ENCODE data around the gene UST.

Gene UST

DNA sequence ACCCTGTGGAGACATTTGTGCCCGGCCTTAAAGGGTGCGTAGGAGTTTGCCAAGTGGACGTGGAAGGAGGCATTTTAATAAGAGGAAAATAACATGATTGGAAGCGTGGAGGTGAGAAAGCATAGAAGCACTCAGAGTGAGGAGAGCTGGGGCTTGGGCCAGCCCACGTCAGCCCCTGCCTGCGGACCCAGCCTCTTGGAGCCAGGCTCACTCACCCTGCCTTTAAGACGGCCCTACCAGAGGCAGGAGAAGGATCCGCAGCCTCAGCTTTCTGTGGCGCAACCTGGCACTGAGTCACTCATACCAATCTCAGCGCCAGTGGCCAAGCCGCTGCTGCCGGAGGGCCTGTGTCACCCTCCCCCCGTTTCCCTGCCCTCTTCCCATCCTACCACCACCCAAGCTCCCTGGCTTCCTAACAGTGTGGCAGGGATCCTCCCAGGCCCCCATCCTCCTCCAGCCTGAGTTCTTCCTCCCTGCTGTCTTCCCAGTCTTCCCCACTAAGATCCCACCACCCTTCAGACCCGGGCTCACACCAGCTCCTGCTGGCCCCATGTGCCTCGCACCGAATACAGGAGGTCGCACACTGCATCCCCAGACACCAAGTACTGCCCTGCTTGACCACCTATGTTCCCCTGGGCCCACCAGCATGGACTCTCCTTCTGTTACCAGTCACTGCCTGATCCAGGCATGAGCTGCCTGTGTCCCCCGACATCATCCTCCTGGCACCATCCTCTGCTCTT lies 285.2 kb downstream of the UST start:
- Histone ChIP-seq H3K27ac (no peak overlapping the region), H3K9me3 (ENCODE audit: control insufficient read depth, low read length) (no peaks in the 10 kb centered on the region), H3K36me3 (ENCODE audit: control insufficient read depth, insufficient read depth, low read length) (no peaks in the 10 kb centered on the region), H2AFZ (no peak overlapping the region), H3K4me2 (ENCODE audit: low read length) (no peak overlapping the region), H3K79me2 (no peaks in the 10 kb centered on the region), H3K4me3 (ENCODE audit: low read depth, low read length) (no peak overlapping the region), H3K4me1 (no peaks in the 10 kb centered on the region), H3K27me3 (ENCODE audit: control insufficient read depth, insufficient read depth, low read length) (no peaks in the 10 kb centered on the region), H3K9ac (no peak overlapping the region)
- TF ChIP-seq, protein P1, sequence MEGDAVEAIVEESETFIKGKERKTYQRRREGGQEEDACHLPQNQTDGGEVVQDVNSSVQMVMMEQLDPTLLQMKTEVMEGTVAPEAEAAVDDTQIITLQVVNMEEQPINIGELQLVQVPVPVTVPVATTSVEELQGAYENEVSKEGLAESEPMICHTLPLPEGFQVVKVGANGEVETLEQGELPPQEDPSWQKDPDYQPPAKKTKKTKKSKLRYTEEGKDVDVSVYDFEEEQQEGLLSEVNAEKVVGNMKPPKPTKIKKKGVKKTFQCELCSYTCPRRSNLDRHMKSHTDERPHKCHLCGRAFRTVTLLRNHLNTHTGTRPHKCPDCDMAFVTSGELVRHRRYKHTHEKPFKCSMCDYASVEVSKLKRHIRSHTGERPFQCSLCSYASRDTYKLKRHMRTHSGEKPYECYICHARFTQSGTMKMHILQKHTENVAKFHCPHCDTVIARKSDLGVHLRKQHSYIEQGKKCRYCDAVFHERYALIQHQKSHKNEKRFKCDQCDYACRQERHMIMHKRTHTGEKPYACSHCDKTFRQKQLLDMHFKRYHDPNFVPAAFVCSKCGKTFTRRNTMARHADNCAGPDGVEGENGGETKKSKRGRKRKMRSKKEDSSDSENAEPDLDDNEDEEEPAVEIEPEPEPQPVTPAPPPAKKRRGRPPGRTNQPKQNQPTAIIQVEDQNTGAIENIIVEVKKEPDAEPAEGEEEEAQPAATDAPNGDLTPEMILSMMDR (IDR thresholded peaks at IDR 0.05): no peak

DNA sequence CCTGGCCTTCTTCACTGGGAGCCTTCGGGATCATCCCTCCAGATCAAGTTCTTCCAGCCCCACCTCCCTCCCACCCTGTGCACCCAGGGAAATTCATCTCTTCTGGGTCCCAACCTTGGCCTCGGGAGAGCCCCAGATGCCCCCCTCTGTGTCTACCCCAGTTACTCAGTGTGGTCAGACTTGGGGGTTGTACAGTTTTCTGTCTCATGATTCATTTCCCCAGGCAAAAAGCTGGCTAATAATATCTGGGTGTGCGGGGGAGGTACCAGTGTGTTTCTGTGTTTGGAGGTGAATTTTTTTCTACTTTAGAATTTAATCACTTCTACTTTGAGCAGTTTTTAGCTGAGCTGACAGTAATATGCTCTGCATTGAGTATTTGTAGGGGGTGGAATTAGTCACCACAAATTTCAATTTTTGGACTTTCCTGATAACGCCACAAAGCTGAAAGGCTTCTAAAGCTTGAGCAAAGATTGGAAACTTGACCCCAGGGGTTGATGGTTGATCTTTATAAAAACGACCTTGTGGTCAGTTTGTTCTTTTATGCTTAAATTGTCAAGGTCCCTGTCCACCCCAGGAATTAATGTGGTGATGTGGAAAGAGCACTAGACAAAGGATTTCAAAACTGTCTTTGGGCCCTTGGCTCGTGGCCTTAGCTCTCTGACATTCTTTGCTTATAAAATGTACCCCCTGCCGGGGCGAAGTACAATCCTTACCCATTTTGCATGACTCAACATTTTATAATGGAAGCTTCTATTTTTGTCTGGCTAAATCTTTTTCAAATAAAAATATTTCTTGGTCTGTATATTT lies 286.0 kb downstream of the UST start:
- H3K9ac ChIP-seq: no peak overlapping the region
- H3K79me2 ChIP-seq: no peaks in the 10 kb centered on the region
- H3K9me3 ChIP-seq (ENCODE audit: control insufficient read depth, low read length): no peaks in the 10 kb centered on the region
- no peak overlapping the region for H2AFZ ChIP-seq
- H3K4me1 ChIP-seq: no peaks in the 10 kb centered on the region
- no peak overlapping the region for H3K27ac ChIP-seq
- no peak overlapping the region for H3K4me2 ChIP-seq (ENCODE audit: low read length)
- TF ChIP-seq, protein P1 (IDR thresholded peaks at IDR 0.05): no peak
- H3K36me3 ChIP-seq (ENCODE audit: control insufficient read depth, insufficient read depth, low read length): no peaks in the 10 kb centered on the region
- H3K4me3 ChIP-seq (ENCODE audit: low read depth, low read length): no peak overlapping the region
- H3K27me3 ChIP-seq (ENCODE audit: control insufficient read depth, insufficient read depth, low read length): no peaks in the 10 kb centered on the region

DNA sequence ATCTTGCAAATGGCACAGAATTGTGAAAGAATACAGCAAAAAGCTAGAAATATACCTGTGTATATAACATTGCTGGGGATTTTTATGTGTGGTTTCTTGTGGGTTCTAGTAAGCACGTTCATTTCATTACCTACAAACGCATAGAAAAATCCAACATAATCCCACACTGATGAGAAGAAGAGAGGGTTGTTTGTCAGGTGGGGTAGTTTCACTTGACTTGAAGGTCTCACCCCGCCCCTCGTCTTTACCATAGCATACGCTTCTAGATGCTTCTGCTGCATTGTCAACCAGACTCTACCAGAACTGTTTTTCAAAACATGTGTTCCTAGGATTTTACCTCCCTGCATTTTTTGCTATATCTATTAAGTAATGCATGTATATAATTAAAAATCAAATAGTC lies 286.6 kb downstream of the UST start:
- H3K4me2 ChIP-seq (ENCODE audit: low read length): no peak overlapping the region
- H3K9me3 ChIP-seq (ENCODE audit: control insufficient read depth, low read length): no peaks in the 10 kb centered on the region
- H3K27me3 ChIP-seq (ENCODE audit: control insufficient read depth, insufficient read depth, low read length): no peaks in the 10 kb centered on the region
- TF ChIP-seq, protein P1 (IDR thresholded peaks at IDR 0.05): no peak
- H3K4me3 ChIP-seq (ENCODE audit: low read depth, low read length): no peak overlapping the region
- H3K36me3 ChIP-seq (ENCODE audit: control insufficient read depth, insufficient read depth, low read length): no peaks in the 10 kb centered on the region
- no peak overlapping the region for H2AFZ ChIP-seq
- H3K9ac ChIP-seq: no peak overlapping the region
- H3K4me1 ChIP-seq: no peaks in the 10 kb centered on the region
- no peaks in the 10 kb centered on the region for H3K79me2 ChIP-seq
- no peak overlapping the region for H3K27ac ChIP-seq

DNA sequence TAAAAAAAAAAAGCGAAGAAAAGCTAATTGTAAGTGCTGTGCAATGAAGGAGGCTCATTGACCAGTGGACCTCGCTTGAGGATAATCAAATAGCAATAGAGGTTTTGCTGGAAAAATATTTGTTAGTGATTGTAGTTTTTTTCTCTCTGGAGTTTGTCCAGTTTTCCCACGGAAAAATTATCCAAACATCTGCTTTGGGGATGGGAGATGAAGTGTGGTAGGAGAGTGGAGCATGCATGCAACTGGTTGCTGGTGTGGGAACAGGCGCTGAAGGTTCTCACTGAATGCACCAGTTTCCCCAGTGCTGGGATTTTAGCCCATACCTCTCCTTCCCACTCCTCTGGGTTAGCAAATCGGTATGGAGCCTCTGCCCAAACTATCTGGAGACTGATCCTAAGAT lies 288.9 kb downstream of the UST start:
- Histone ChIP-seq H2AFZ (no peak overlapping the region), H3K9me3 (ENCODE audit: control insufficient read depth, low read length) (no peaks in the 10 kb centered on the region), H3K4me1 (no peaks in the 10 kb centered on the region), H3K4me3 (ENCODE audit: low read depth, low read length) (no peak overlapping the region), H3K27me3 (ENCODE audit: control insufficient read depth, insufficient read depth, low read length) (no peaks in the 10 kb centered on the region), H3K4me2 (ENCODE audit: low read length) (no peak overlapping the region), H3K79me2 (no peaks in the 10 kb centered on the region), H3K27ac (no peak overlapping the region), H3K36me3 (ENCODE audit: control insufficient read depth, insufficient read depth, low read length) (no peaks in the 10 kb centered on the region), H3K9ac (no peak overlapping the region)
- TF ChIP-seq, protein P1 (IDR thresholded peaks at IDR 0.05): no peak

Measured in parathyroid adenoma (tissue), 2 donors.